ENCODE data around the gene RNASEH2B.

The RNASEH2B gene

GRCh38 chr13:50921706-50922105, 12.1 kb downstream of the RNASEH2B start:
- H3K4me2 ChIP-seq (ENCODE audit: low read length) = no peak overlapping the region
- peaks cover 10% of the 10 kb centered on the region for H3K4me1 ChIP-seq (ENCODE audit: control insufficient read depth, low read length)
- TF ChIP-seq, protein P1, sequence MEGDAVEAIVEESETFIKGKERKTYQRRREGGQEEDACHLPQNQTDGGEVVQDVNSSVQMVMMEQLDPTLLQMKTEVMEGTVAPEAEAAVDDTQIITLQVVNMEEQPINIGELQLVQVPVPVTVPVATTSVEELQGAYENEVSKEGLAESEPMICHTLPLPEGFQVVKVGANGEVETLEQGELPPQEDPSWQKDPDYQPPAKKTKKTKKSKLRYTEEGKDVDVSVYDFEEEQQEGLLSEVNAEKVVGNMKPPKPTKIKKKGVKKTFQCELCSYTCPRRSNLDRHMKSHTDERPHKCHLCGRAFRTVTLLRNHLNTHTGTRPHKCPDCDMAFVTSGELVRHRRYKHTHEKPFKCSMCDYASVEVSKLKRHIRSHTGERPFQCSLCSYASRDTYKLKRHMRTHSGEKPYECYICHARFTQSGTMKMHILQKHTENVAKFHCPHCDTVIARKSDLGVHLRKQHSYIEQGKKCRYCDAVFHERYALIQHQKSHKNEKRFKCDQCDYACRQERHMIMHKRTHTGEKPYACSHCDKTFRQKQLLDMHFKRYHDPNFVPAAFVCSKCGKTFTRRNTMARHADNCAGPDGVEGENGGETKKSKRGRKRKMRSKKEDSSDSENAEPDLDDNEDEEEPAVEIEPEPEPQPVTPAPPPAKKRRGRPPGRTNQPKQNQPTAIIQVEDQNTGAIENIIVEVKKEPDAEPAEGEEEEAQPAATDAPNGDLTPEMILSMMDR (IDR thresholded peaks at IDR 0.05; ENCODE audit: low read depth, low read length, poor library complexity, severe bottlenecking) = no peak
- no peak for TF ChIP-seq EZH2phosphoT487 (IDR thresholded peaks at IDR 0.05; ENCODE audit: borderline replicate concordance, low read length)
- H4K20me1 ChIP-seq (ENCODE audit: control insufficient read depth, insufficient read depth, low read depth, low read length) = no peaks in the 10 kb centered on the region
- no peaks in the 10 kb centered on the region for H3K9me2 ChIP-seq (replicated peaks; ENCODE audit: control insufficient read depth, low read length)
- H3K36me3 ChIP-seq (ENCODE audit: control insufficient read depth, low read length) = peaks cover 89% of the 10 kb centered on the region
- no peaks in the 10 kb centered on the region for H3K27me3 ChIP-seq (ENCODE audit: control insufficient read depth, low read length)
- H3K79me2 ChIP-seq (ENCODE audit: control insufficient read depth, low read length) = peaks cover 99% of the 10 kb centered on the region
- peaks cover 61% of the 10 kb centered on the region for H3K9me3 ChIP-seq (ENCODE audit: control insufficient read depth, insufficient read depth, low read length)
- no peaks in the 10 kb centered on the region for H3F3A ChIP-seq (ENCODE audit: control insufficient read depth, insufficient read depth)
- no peak overlapping the region for H3K27ac ChIP-seq (ENCODE audit: low read depth, low read length)
- no peak overlapping the region for H3K4me3 ChIP-seq (ENCODE audit: low read length)

DNA sequence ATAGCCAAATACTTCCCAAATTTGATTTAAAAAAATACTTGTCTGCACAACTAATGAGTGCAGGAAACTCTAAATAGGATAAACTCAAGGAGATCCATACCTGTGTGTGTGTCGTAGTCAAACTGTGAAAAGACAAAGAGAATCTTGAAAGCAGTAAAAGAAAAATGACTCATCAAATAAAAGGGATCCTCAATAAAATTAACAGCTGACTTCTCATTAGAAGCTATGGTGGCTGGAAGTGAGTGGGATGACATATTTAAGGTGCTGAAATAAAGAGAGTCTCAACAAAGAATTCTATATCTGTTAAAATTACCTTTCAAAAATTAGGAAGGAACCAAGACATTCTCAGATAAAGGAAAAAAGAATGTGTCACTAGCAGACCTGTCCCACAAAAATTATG, 13.7 kb downstream of the RNASEH2B start:
- Histone ChIP-seq H4K20me1 (ENCODE audit: control insufficient read depth, insufficient read depth, low read depth, low read length) (no peaks in the 10 kb centered on the region), H3K27ac (ENCODE audit: low read depth, low read length) (no peak overlapping the region), H3K9me2 (replicated peaks; ENCODE audit: control insufficient read depth, low read length) (no peaks in the 10 kb centered on the region), H3K9me3 (ENCODE audit: control insufficient read depth, insufficient read depth, low read length) (peaks cover 56% of the 10 kb centered on the region), H3K4me2 (ENCODE audit: low read length) (no peak overlapping the region), H3K36me3 (ENCODE audit: control insufficient read depth, low read length) (peaks cover 90% of the 10 kb centered on the region), H3K4me3 (ENCODE audit: low read length) (no peak overlapping the region), H3K27me3 (ENCODE audit: control insufficient read depth, low read length) (no peaks in the 10 kb centered on the region), H3K79me2 (ENCODE audit: control insufficient read depth, low read length) (peaks cover 100% of the 10 kb centered on the region), H3K4me1 (ENCODE audit: control insufficient read depth, low read length) (peaks cover 5% of the 10 kb centered on the region), H3F3A (ENCODE audit: control insufficient read depth, insufficient read depth) (no peaks in the 10 kb centered on the region)
- TF ChIP-seq EZH2phosphoT487 (IDR thresholded peaks at IDR 0.05; ENCODE audit: borderline replicate concordance, low read length) = no peak

GRCh38 chr13:50924025-50924424, 14.4 kb downstream of the RNASEH2B start:
- no peak for TF ChIP-seq EZH2phosphoT487 (IDR thresholded peaks at IDR 0.05; ENCODE audit: borderline replicate concordance, low read length)
- TF ChIP-seq, protein P1 (IDR thresholded peaks at IDR 0.05; ENCODE audit: low read depth, low read length, poor library complexity, severe bottlenecking) = no peak
- H4K20me1 ChIP-seq (ENCODE audit: control insufficient read depth, insufficient read depth, low read depth, low read length) = no peaks in the 10 kb centered on the region
- peaks cover 89% of the 10 kb centered on the region for H3K36me3 ChIP-seq (ENCODE audit: control insufficient read depth, low read length)
- H3K9me3 ChIP-seq (ENCODE audit: control insufficient read depth, insufficient read depth, low read length) = peaks cover 56% of the 10 kb centered on the region
- H3K9me2 ChIP-seq (replicated peaks; ENCODE audit: control insufficient read depth, low read length) = no peaks in the 10 kb centered on the region
- H3K27ac ChIP-seq (ENCODE audit: low read depth, low read length) = no peak overlapping the region
- no peak overlapping the region for H3K4me2 ChIP-seq (ENCODE audit: low read length)
- no peak overlapping the region for H3K4me3 ChIP-seq (ENCODE audit: low read length)
- H3K4me1 ChIP-seq (ENCODE audit: control insufficient read depth, low read length) = peaks cover 5% of the 10 kb centered on the region
- no peaks in the 10 kb centered on the region for H3F3A ChIP-seq (ENCODE audit: control insufficient read depth, insufficient read depth)
- H3K27me3 ChIP-seq (ENCODE audit: control insufficient read depth, low read length) = no peaks in the 10 kb centered on the region
- peaks cover 100% of the 10 kb centered on the region for H3K79me2 ChIP-seq (ENCODE audit: control insufficient read depth, low read length)

- Histone ChIP-seq H3K27ac (ENCODE audit: low read depth, low read length) (no peak overlapping the region), H3K4me2 (ENCODE audit: low read length) (no peak overlapping the region)
- TF ChIP-seq, protein P1 (IDR thresholded peaks at IDR 0.05; ENCODE audit: low read depth, low read length, poor library complexity, severe bottlenecking) = no peak
- TF ChIP-seq EZH2phosphoT487 (IDR thresholded peaks at IDR 0.05; ENCODE audit: borderline replicate concordance, low read length) = no peak
Observed at GRCh38 chr13:50927701-50928100, 18.1 kb downstream of the RNASEH2B start.

More at GRCh38 chr13:50927701-50928100, 18.1 kb downstream of the RNASEH2B start:
- Histone ChIP-seq H3K36me3 (ENCODE audit: control insufficient read depth, low read length) (peaks cover 88% of the 10 kb centered on the region), H3K27me3 (ENCODE audit: control insufficient read depth, low read length) (no peaks in the 10 kb centered on the region), H3K9me3 (ENCODE audit: control insufficient read depth, insufficient read depth, low read length) (peaks cover 24% of the 10 kb centered on the region), H3F3A (ENCODE audit: control insufficient read depth, insufficient read depth) (no peaks in the 10 kb centered on the region), H3K4me3 (ENCODE audit: low read length) (no peak overlapping the region), H4K20me1 (ENCODE audit: control insufficient read depth, insufficient read depth, low read depth, low read length) (no peaks in the 10 kb centered on the region), H3K79me2 (ENCODE audit: control insufficient read depth, low read length) (peaks cover 77% of the 10 kb centered on the region), H3K9me2 (replicated peaks; ENCODE audit: control insufficient read depth, low read length) (no peaks in the 10 kb centered on the region), H3K4me1 (ENCODE audit: control insufficient read depth, low read length) (peaks cover 5% of the 10 kb centered on the region)
